Measurements from ENCODE around the gene RFT1.
"Not testable (repeated sequence)": the region's sequence is repeated elsewhere in the genome, so short reads cannot be mapped to it uniquely, and the experiment has no call there.

RFT1 gene

GRCh38 chr3:53065841-53066480 is 64.3 kb downstream of the RFT1 start:
- Histone ChIP-seq H3K27me3 (ENCODE audit: control insufficient read depth, insufficient read depth, low read length) (no peaks in the 10 kb centered on the region), H3K36me3 (ENCODE audit: control insufficient read depth, insufficient read depth, low read length) (no peaks in the 10 kb centered on the region), H3K4me1 (ENCODE audit: control insufficient read depth, insufficient read depth, low read length) (no peaks in the 10 kb centered on the region; the same call in 1 of the 2 replicates), H3K27ac (ENCODE audit: low read length) (no peak overlapping the region), H3K9me3 (ENCODE audit: control insufficient read depth, insufficient read depth, low read length) (no peaks in the 10 kb centered on the region), H3K4me3 (ENCODE audit: low read length) (no peak overlapping the region)
- no CpG with 5 or more reads among the region's 7 CpGs for WGBS (ENCODE audit: insufficient coverage, insufficient read length)
- DNase-seq (ENCODE audit: low read depth, low spot score), result no peak

- Histone ChIP-seq H3K36me3 (ENCODE audit: control insufficient read depth, insufficient read depth, low read length) (no peaks in the 10 kb centered on the region), H3K9me3 (ENCODE audit: control insufficient read depth, insufficient read depth, low read length) (no peaks in the 10 kb centered on the region), H3K27me3 (ENCODE audit: control insufficient read depth, insufficient read depth, low read length) (no peaks in the 10 kb centered on the region), H3K4me3 (ENCODE audit: low read length) (no peak overlapping the region), H3K27ac (ENCODE audit: low read length) (no peak overlapping the region), H3K4me1 (ENCODE audit: control insufficient read depth, insufficient read depth, low read length) (no peaks in the 10 kb centered on the region; the same call in 1 of the 2 replicates)
- DNase-seq (ENCODE audit: low read depth, low spot score), result no peak
- no CpG with 5 or more reads among the region's 2 CpGs for WGBS (ENCODE audit: insufficient coverage, insufficient read length)
These were observed 67.3 kb downstream of the RFT1 start for GRCh38 chr3:53062905-53063304.

- no peak for DNase-seq (ENCODE audit: low read depth, low spot score)
- no CpG with 5 or more reads among the region's 2 CpGs for WGBS (ENCODE audit: insufficient coverage, insufficient read length)
- H3K27ac ChIP-seq (ENCODE audit: low read length), result no peak overlapping the region
These were observed 73.8 kb downstream of the RFT1 start for GRCh38 chr3:53056442-53056841.

DNA sequence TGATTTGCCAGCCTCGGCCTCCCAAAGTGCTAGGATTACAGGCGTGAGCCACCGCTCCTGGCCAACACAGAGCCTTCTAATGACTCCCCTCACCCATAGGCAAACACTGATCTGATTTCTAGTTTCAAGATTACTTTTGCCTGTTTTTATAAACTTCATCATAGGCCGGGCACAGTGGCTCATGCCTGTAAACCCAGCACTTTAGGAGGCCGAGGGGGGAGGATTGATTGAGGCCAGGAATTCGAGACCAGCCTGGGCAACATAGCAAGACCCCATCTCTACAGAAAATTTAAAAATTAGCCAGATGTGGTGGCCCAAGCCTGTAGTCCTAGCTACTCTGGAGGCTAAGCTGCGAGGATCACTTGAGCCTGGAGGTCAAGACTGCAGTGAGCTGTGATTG is 76.0 kb downstream of the RFT1 start:
- no CpG with 5 or more reads among the region's 7 CpGs for WGBS (ENCODE audit: insufficient coverage, insufficient read length)

More at GRCh38 chr3:53056442-53056841, 73.8 kb downstream of the RFT1 start:
- H3K36me3 ChIP-seq (ENCODE audit: control insufficient read depth, insufficient read depth, low read length), result no peaks in the 10 kb centered on the region
- no peaks in the 10 kb centered on the region for H3K9me3 ChIP-seq (ENCODE audit: control insufficient read depth, insufficient read depth, low read length)
- H3K4me3 ChIP-seq (ENCODE audit: low read length), result no peak overlapping the region
- H3K27me3 ChIP-seq (ENCODE audit: control insufficient read depth, insufficient read depth, low read length), result no peaks in the 10 kb centered on the region
- H3K4me1 ChIP-seq (ENCODE audit: control insufficient read depth, insufficient read depth, low read length), result no peaks in the 10 kb centered on the region

GRCh38 chr3:53051929-53052328 is 78.3 kb downstream of the RFT1 start:
- DNase-seq (ENCODE audit: low read depth, low spot score), result no peak
- Histone ChIP-seq H3K27me3 (ENCODE audit: control insufficient read depth, insufficient read depth, low read length) (peaks cover 6% of the 10 kb centered on the region; the same call in 1 of the 2 replicates), H3K36me3 (ENCODE audit: control insufficient read depth, insufficient read depth, low read length) (no peaks in the 10 kb centered on the region), H3K9me3 (ENCODE audit: control insufficient read depth, insufficient read depth, low read length) (no peaks in the 10 kb centered on the region), H3K27ac (ENCODE audit: low read length) (no peak overlapping the region), H3K4me1 (ENCODE audit: control insufficient read depth, insufficient read depth, low read length) (no peaks in the 10 kb centered on the region), H3K4me3 (ENCODE audit: low read length) (no peak overlapping the region)
- no CpG with 5 or more reads among the region's 2 CpGs for WGBS (ENCODE audit: insufficient coverage, insufficient read length)

More for the DNA sequence above, 76.0 kb downstream of the RFT1 start:
- not testable (repeated sequence) for DNase-seq (ENCODE audit: low read depth, low spot score); H3K27me3 ChIP-seq (ENCODE audit: control insufficient read depth, insufficient read depth, low read length); H3K27ac ChIP-seq (ENCODE audit: low read length); H3K4me3 ChIP-seq (ENCODE audit: low read length); H3K9me3 ChIP-seq (ENCODE audit: control insufficient read depth, insufficient read depth, low read length); H3K4me1 ChIP-seq (ENCODE audit: control insufficient read depth, insufficient read depth, low read length); H3K36me3 ChIP-seq (ENCODE audit: control insufficient read depth, insufficient read depth, low read length)

- WGBS (ENCODE audit: insufficient coverage, insufficient read length), result no CpG with 5 or more reads among the region's 8 CpGs
- H3K36me3 ChIP-seq (ENCODE audit: control insufficient read depth, insufficient read depth, low read length), result no peaks in the 10 kb centered on the region; the same call in 1 of the 2 replicates
These were observed 80.2 kb downstream of the RFT1 start for GRCh38 chr3:53049987-53050386.

GRCh38 chr3:53046171-53047170 is 83.8 kb downstream of the RFT1 start:
- peaks cover 8% of the 10 kb centered on the region; the same call in 1 of the 2 replicates for H3K27me3 ChIP-seq (ENCODE audit: control insufficient read depth, insufficient read depth, low read length)
- peak overlapping the region; percentile 95 for H3K4me3 ChIP-seq (ENCODE audit: low read length)
- no peak overlapping the region for H3K27ac ChIP-seq (ENCODE audit: low read length)
- 0 out of 2 replicates have a peak, but pooled peaks cover 1% of the 10 kb centered on the region for H3K4me1 ChIP-seq (ENCODE audit: control insufficient read depth, insufficient read depth, low read length)
- no peaks in the 10 kb centered on the region for H3K9me3 ChIP-seq (ENCODE audit: control insufficient read depth, insufficient read depth, low read length)
- WGBS (ENCODE audit: insufficient coverage, insufficient read length), result no CpG with 5 or more reads among the region's 113 CpGs
- no peak for DNase-seq (ENCODE audit: low read depth, low spot score)
- no peaks in the 10 kb centered on the region; the same call in 1 of the 2 replicates for H3K36me3 ChIP-seq (ENCODE audit: control insufficient read depth, insufficient read depth, low read length)

More at GRCh38 chr3:53049987-53050386, 80.2 kb downstream of the RFT1 start:
- H3K4me3 ChIP-seq (ENCODE audit: low read length), result no peak overlapping the region
- no peak for DNase-seq (ENCODE audit: low read depth, low spot score)
- H3K9me3 ChIP-seq (ENCODE audit: control insufficient read depth, insufficient read depth, low read length), result no peaks in the 10 kb centered on the region
- 0 out of 2 replicates have a peak, but pooled peaks cover 1% of the 10 kb centered on the region for H3K4me1 ChIP-seq (ENCODE audit: control insufficient read depth, insufficient read depth, low read length)
- H3K27ac ChIP-seq (ENCODE audit: low read length), result no peak overlapping the region
- H3K27me3 ChIP-seq (ENCODE audit: control insufficient read depth, insufficient read depth, low read length), result peaks cover 6% of the 10 kb centered on the region; the same call in 1 of the 2 replicates

DNA sequence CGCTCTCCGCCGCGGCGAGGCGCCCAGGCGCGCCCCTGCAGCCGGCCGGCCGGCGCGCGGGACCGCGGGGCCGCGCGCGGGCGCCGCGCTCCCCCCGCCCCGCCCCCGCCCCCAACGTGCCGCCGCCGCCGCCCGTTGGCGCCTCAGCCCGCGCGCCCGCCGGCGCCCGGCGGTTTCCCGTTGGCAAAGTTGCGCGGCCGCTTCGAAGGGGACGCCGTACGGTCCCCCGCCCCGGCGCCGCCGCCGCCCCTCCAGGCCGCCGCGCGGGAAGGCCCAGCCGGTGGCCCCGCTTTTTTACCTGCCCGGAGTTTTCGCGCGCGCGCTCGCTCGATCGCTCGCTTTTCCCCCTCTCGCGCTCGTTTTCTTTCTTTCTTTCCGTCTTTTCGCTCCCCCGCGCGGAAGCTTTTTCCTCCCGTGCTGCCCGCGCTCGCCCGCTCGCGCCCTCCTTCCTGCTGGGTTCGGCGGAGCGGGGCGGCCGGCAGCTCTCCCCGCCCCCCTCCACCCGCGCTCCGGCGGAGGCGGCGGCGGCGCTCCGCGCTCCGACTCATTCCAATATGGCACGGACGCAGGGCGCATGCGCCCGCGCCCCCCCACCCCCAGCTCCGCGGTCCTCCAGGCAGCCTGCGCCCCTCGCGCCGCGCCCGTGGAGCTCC is 84.6 kb downstream of the RFT1 start, which contains the start of gene SFMBT1:
TSS of gene SFMBT1 (minus strand) at position 556 of the 653 bp plus-strand sequence. CDS start 76,945 bp downstream, outside the sequence.
- Histone ChIP-seq H3K4me3 (ENCODE audit: low read length) (peak within 1 kb of the TSS; percentile 95), H3K4me1 (ENCODE audit: control insufficient read depth, insufficient read depth, low read length) (0 out of 2 replicates have a peak, but pooled peaks cover 1% of the 10 kb centered on the region), H3K27me3 (ENCODE audit: control insufficient read depth, insufficient read depth, low read length) (peaks cover 8% of the 10 kb centered on the region; the same call in 1 of the 2 replicates), H3K36me3 (ENCODE audit: control insufficient read depth, insufficient read depth, low read length) (no peaks in the 10 kb centered on the region; the same call in 1 of the 2 replicates), H3K9me3 (ENCODE audit: control insufficient read depth, insufficient read depth, low read length) (no peaks in the 10 kb centered on the region), H3K27ac (ENCODE audit: low read length) (no peak within 1 kb of the TSS)
- DNase-seq (ENCODE audit: low read depth, low spot score), result no peak
- no CpG with 5 or more reads among the region's 117 CpGs for WGBS (ENCODE audit: insufficient coverage, insufficient read length)

DNA sequence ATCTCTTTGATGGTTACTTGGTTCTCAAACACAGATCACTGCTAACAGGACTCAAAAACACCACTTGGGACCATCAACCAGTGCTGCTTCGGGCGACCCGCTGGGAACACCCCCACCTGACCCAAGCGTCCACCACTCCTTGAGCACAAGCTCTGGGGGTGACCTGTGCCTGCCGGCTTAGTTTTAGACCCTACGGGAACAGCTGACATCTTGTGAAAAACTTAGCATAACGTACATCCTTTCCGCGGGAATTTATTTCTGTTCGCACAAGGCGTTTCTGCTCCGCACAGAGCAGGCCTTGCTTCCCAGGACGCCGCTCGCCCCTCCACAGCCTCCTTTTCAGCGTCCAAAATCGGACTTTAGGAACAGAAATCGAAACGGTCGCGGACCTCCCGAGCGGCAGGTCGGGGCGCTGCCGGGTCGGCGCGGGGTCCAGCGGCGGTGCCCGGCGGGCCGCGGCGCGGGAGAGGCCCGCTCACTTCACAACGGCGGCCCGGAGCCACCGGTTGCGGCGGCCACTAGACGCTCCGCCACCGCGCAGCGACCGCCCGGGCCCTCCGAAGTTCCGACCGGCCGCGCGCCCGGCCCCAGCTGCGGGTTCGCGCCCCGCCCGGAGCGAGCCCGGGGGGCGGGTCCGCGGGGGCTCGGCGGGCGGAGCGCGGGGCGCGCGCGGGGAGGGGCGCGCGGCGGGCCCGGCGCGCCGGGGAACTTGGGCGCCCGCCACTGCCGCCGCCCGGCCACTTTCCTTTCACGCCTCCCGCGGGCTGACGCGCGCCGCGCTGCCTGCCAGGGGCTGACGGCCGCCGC is 85.3 kb downstream of the RFT1 start:
- Histone ChIP-seq H3K36me3 (ENCODE audit: control insufficient read depth, insufficient read depth, low read length) (no peaks in the 10 kb centered on the region; the same call in 1 of the 2 replicates), H3K9me3 (ENCODE audit: control insufficient read depth, insufficient read depth, low read length) (no peaks in the 10 kb centered on the region), H3K27me3 (ENCODE audit: control insufficient read depth, insufficient read depth, low read length) (peaks cover 8% of the 10 kb centered on the region; the same call in 1 of the 2 replicates), H3K27ac (ENCODE audit: low read length) (no peak overlapping the region), H3K4me3 (ENCODE audit: low read length) (peak overlapping the region; percentile 95), H3K4me1 (ENCODE audit: control insufficient read depth, insufficient read depth, low read length) (0 out of 2 replicates have a peak, but pooled peaks cover 1% of the 10 kb centered on the region)
- no peak for DNase-seq (ENCODE audit: low read depth, low spot score)
- no CpG with 5 or more reads among the region's 101 CpGs for WGBS (ENCODE audit: insufficient coverage, insufficient read length)
